Osteocyte (in vitro differentiated cells): Measurements from ENCODE around the gene SYT12. TPM values are rescaled to one million over a fixed set of nuclear protein-coding genes. Genes with fewer than 3 reads are reported as not detected.
A peak's percentile ranks its signal among the peaks of the same experiment; 100 is the strongest.

Source experiments
- DNase-seq: peaks from one replicate; pipeline ENCODE4 v3.0.0; 2021; ENCODE audit warnings: mixed read lengths; ENCODE audit not compliant: unreplicated experiment; ENCODE audit errors: extremely low spot score
- H3K27ac Mint-ChIP-seq: one replicate; pipeline ENCODE4 v1.8.0; 2021; ENCODE audit warnings: mild to moderate bottlenecking, mixed read lengths; ENCODE audit not compliant: unreplicated experiment
- H3K27me3 Mint-ChIP-seq: one replicate; pipeline ENCODE4 v1.8.0; 2021; ENCODE audit warnings: mixed read lengths; ENCODE audit not compliant: unreplicated experiment
- H3K36me3 Mint-ChIP-seq: one replicate; pipeline ENCODE4 v1.8.0; 2021; ENCODE audit warnings: mixed read lengths; ENCODE audit not compliant: unreplicated experiment
- H3K4me1 Mint-ChIP-seq: one replicate; pipeline ENCODE4 v1.8.0; 2021; ENCODE audit warnings: mixed read lengths; ENCODE audit not compliant: unreplicated experiment
- H3K4me3 Mint-ChIP-seq: one replicate; pipeline ENCODE4 v1.8.0; 2021; ENCODE audit warnings: mild to moderate bottlenecking, moderate library complexity, mixed read lengths; ENCODE audit not compliant: unreplicated experiment
- H3K9me3 Mint-ChIP-seq: one replicate; pipeline ENCODE4 v1.8.0; 2021; ENCODE audit warnings: mixed read lengths; ENCODE audit not compliant: unreplicated experiment
- CTCF ChIP-seq: fragments of 200-600 bp; sonication (generic); IDR thresholded peaks from 2 replicates; pipeline ENCODE4 v1.5.0; 2021; ENCODE audit warnings: antibody characterized with exemption, mild to moderate bottlenecking, moderate library complexity
- total RNA-seq: library from RNA; stranded (reverse); gene quantifications from 2 replicates; pipeline ENCODE4 v1.2.1, GENCODE V29; 2021

The SYT12 gene
- total RNA-seq, 1 donor from 2014 or later: 1.7 TPM

- Mint-ChIP-seq H3K4me1 (peaks cover 31% of the 10 kb centered on the region), H3K9me3 (no peaks in the 10 kb centered on the region), H3K27me3 (no peaks in the 10 kb centered on the region), H3K27ac (peak overlapping the region; percentile 39), H3K4me3 (no peak overlapping the region), H3K36me3 (no peaks in the 10 kb centered on the region)
- no peak for TF ChIP-seq CTCF
- peak; percentile 91 for DNase-seq
Measured at GRCh38 chr11:66981976-66982578, 40.9 kb upstream of the SYT12 start.

- H3K27me3 Mint-ChIP-seq: no peaks in the 10 kb centered on the region
- H3K9me3 Mint-ChIP-seq: no peaks in the 10 kb centered on the region
- no peak overlapping the region for H3K27ac Mint-ChIP-seq
- TF ChIP-seq CTCF: no peak
- DNase-seq: no peak
- H3K36me3 Mint-ChIP-seq: no peaks in the 10 kb centered on the region
- peaks cover 38% of the 10 kb centered on the region for H3K4me1 Mint-ChIP-seq
- H3K4me3 Mint-ChIP-seq: no peak overlapping the region
Measured at GRCh38 chr11:66983275-66983924, 39.5 kb upstream of the SYT12 start.

GRCh38 chr11:66985508-66986177 lies 37.3 kb upstream of the SYT12 start:
- TF ChIP-seq CTCF: no peak
- Mint-ChIP-seq H3K36me3 (no peaks in the 10 kb centered on the region), H3K9me3 (no peaks in the 10 kb centered on the region), H3K4me1 (peaks cover 38% of the 10 kb centered on the region), H3K27me3 (no peaks in the 10 kb centered on the region), H3K27ac (no peak overlapping the region), H3K4me3 (no peak overlapping the region)
- DNase-seq: no peak

GRCh38 chr11:66986178-66986545 lies 36.8 kb upstream of the SYT12 start:
- Mint-ChIP-seq H3K4me1 (peaks cover 36% of the 10 kb centered on the region), H3K36me3 (no peaks in the 10 kb centered on the region), H3K27ac (no peak overlapping the region), H3K9me3 (no peaks in the 10 kb centered on the region), H3K27me3 (no peaks in the 10 kb centered on the region), H3K4me3 (no peak overlapping the region)
- no peak for TF ChIP-seq CTCF
- no peak for DNase-seq

- H3K4me1 Mint-ChIP-seq: peaks cover 27% of the 10 kb centered on the region
- no peaks in the 10 kb centered on the region for H3K36me3 Mint-ChIP-seq
- DNase-seq: no peak
- peaks cover 3% of the 10 kb centered on the region for H3K27me3 Mint-ChIP-seq
- no peaks in the 10 kb centered on the region for H3K9me3 Mint-ChIP-seq
- H3K27ac Mint-ChIP-seq: no peak overlapping the region
- TF ChIP-seq CTCF: no peak
- no peak overlapping the region for H3K4me3 Mint-ChIP-seq
Measured at GRCh38 chr11:66987158-66987620, 35.7 kb upstream of the SYT12 start.
